T-helper 22 cell (primary cell): Measurements from ENCODE around the gene POLR3GL.
A peak's percentile ranks its signal among the peaks of the same experiment; 100 is the strongest.

Experiments used
- DNase-seq: peaks from one replicate; pipeline ENCODE4 v3.0.0-alpha.2; 2020; ENCODE audit warnings: low read depth

POLR3GL gene

DNA sequence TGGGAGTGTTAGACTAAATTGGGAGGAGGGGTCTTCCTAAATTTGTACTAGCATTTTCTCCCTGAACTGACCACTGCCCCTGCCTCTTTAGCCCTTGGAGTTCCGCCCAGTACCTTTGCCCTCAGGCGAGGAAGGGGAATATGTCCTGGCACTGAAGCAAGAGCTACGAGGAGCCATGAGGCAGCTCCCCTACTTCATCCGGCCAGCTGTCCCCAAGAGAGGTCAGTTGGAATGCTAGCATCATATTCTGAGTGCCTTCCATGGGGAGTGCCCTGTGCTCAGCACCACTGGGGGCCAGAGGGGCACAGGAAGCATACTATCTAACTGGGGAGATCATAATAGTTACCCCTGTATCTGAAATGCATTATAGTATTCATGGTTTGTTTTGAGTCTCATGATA lies 10.7 kb downstream of the POLR3GL start:
- DNase-seq, result no peak

DNA sequence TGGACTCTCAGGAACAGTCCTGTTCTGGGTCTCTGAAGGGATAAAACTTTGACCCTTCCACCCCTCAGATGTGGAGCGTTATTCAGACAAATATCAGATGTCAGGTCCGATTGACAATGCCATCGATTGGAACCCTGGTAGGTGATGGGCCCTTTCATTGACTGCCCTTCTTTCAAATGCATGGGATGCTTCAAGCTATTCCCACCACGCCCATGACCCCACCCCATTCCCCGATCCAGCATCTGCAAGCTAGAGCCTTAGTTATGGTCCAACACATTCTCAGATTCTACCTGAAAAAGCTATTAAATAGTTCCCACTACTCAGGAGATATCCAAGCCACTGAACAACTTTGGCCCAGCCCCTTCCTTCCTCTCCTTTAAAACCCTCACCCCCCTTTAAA lies 12.5 kb downstream of the POLR3GL start:
- no peak for DNase-seq

DNA sequence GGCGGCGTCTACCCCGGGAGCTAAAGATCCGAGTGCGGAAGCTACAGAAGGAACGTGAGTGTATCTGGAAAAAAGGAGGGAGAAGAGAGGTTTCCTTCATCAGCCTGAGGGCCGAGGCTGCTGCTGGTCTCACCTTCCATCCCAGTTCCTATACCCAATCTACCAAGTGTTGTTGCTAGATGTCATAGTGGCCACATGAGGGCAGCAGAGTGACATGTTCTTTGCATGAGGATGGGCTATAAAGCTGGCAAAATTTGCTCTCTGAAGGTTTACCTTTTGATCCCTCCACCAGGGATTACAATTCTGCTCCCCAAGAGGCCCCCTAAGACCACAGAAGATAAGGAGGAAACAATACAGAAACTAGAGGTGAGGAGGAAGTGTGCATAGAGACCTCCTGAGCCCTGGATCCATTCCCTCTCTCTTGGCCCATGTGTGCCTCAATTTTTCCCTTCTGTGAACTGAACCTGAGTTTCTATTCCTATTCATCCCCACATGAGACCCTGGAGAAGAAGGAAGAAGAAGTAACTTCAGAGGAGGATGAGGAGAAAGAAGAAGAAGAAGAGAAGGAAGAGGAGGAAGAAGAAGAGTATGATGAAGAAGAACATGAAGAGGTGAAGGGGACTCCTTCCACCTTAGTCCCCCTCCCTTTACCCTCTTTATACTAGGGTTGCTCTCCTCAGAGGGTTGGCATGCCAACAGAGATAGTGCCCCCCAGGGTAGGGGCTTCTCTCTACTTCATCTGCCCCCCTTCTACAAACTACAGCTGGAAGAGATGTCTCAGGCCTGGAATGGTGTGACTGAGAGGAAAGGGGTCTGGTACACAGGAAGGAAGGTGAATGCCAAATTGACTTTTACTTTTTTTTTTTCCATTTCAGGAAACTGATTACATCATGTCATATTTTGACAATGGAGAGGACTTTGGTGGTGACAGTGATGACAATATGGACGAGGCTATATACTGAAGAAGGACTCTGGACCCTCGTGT lies 13.3 kb downstream of the POLR3GL start:
- DNase-seq, result peak; percentile 52

DNA sequence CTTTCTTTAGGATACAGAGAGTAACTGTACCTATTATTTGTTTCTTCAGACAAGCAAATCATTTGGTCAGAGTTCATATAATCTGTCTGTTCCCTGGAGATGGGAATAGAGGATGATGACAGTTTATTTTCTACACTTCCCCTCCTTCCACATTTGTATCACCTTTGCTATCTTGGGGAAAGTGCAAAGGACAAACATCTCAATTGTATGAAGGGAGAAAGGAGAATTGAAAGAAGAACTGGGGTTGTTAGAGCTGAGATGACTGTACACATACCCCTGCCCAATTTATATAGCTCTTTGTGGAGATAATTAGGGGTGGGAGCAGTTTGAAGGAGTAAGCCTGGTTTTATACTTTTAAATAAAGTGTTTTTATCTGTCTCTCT lies 14.0 kb downstream of the POLR3GL start:
- DNase-seq, result no peak

DNA sequence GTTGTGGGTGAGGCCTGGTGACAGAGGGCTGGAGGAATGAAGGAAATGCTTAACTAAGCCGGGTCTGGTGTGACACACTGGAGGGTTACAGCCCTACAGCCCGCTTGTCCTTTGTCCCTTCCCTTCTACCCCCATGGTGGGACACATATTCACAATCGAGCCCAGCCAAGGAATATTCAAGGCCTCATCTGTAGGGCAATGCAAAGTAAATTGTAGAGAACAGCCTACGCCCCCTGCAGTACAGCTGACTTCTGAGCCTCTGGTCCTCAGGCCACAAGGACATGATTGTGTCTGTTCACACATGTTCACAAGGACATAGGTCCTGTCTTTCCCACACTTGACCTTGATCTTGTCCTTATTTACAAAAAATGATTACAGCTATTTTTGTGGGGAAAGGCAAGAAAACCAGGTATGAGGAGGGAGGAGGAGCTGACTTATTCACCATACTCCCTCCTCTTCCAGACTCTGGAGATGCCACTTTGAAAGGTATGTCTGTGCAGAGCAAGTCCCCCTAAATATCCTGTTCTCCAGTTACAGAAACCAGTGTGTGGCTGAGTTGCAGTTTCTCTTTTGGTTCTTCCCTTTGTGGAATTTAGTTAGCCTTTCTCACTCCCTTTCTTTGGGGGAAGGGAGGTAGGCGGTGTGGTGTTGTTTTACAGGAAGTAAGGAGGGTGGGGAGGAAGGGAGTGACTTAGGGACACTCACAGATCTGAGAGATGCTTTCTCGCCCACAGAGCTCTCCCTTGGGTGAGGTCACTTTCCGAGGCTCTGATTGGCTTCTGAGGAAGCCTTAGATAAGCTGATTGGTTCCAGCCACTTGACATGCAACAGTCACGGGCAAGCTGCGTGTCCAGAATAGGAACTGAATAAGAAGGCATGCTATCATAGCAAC lies 14.6 kb downstream of the POLR3GL start:
- DNase-seq, result peak; percentile 75

DNA sequence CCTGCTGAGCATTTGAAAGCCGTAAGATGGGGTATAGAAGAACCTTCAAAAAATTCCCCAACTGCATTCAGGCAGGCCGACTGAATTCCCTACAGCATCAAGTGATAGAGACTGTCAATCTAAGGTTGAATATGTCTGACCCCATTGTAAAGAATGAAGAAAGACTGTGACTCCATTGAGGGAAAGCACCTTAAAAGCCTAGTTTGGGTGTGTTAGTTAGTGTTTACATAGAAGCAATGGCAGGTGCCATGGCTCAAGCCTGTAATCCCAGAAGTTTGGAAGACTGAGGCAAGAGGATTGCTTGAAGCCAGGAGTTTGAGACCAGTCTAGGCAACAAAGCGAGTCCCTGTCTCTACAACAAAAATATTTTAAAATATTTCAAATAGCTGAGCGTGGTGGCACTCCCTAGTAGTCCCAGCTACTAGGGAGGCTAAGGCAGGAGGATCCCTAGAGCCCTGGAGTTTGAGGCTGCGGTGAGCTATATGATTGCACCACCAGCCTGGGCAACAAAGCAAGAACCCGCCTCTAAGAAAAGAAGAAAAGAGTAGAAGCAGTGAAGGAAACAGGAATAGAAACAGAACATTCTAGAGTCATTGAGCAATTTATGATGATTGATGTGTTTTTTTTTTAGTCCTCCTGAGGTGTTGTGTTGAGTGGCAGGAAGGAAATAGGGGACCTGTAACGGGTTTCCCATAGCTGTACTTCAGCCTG lies 15.4 kb downstream of the POLR3GL start:
- DNase-seq, result no peak

DNA sequence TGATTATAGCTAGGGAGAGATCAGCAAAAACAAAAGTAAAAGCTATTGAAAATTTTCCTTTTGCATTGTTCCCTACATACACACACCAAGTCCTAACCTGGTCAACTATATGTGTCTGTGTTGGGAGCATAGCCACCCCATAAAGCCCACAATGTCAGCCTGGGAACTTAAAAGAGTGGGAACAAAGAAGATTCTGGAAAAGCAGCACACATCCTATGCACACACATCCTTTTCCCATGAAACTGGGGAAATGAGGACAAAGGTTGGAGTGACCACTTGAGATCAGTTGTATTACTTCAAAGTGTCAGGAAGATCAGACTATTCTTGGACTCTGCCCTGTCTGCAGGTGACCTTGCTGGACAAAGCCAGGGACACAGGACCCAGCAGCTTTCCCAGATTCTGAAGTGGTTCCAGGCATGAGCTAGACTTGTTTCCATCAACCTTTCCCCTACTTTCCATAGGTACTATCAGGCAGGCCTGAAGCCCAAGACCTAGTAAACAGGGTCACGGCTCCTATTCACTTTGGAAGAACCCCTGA lies 16.0 kb downstream of the POLR3GL start:
- no peak for DNase-seq

DNA sequence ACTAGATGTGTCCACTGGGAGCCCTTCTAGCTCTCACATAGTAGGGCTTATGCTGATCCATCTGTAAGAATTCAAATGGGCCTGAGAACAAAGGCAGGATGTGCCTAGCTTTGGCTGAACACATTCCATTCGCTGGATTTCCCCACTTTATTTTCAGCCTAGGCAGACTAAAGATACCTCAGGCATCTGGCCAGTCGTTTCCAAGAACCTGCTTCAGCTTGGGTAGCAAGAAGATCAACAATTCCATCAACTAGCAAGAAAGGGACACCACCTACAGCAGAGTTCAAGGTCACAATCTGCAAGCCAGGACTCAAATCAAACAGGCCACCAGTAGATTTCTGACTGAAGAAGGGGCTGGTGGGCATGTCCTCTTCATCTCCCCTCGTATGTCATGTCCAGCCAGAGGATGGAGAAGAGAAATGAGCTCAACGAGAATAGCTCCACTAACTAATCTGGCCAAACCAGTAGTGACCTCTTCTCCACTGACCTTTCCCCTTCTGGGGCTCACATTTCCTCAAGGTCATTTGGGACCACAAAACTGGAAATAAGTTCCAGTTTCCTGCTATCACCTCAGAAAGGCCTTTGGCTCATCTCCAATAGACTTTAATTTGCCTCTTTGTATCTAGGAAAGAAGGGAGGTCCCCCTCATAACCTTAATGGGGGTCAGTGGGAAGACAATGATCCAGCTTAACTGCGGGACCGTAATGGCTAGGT lies 17.7 kb downstream of the POLR3GL start:
- DNase-seq, result no peak

DNA sequence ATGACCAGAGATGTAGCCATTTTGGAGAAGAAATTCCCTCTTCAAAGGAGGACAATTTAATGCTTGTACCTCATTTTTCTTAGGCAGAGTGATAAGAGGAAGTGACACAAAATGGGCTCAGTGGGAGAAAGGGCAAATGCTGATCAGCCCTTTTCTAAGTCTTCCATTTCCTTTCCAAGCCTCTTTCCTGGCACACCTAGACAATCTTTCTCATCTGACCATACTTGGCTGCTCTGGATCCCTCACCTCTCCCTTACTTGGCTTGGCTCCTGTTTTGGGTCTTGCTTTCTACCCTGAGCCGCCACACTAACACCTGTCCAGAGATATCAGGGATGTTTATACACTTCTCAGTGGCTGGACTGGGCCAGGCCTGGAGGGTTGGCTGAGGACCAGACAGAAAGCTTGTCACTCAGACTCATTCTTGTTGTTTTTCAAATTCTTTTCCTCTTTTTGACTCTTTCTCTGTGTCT lies 18.8 kb downstream of the POLR3GL start:
- DNase-seq, result no peak

DNA sequence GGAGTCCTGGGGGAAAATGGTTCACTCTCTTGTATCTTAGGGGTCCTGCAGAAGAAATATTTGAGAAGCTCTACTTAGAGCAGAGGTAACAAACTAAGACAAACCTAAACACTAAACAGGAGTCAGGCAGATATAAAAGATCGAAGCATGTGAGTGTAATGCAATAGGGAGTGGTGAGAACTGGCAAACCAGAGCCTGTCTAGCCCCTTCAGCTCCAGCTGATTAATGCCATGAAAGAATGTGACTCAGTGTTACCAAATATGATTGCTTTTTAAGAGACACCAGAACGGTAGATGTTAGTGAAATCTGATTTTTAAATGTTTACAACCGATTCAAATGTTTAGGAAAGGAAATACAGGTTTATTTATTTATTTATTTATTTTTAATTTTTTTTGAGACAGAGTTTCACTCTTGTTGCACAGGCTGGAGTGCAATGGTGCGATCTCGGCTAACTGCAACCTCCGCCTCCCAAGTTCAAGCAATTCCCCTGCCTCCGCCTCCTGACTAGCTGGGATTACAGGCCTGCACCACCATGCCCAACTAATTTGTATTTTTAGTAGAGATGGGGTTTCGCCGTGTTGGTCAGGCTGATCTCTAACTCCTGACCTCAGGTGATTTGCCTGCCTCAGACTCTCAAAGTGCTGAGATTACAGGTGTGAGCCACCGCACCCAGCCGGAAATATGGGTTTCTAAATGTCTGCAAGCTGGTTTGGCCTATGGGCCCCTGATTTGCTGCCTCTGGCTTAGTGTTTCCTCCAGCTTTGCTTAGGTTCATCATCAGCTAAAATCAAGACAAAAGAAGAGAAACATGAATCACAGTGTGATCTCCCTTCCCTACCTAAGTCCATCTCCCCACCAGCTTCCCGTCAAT lies 19.7 kb downstream of the POLR3GL start:
- DNase-seq, result no peak

DNA sequence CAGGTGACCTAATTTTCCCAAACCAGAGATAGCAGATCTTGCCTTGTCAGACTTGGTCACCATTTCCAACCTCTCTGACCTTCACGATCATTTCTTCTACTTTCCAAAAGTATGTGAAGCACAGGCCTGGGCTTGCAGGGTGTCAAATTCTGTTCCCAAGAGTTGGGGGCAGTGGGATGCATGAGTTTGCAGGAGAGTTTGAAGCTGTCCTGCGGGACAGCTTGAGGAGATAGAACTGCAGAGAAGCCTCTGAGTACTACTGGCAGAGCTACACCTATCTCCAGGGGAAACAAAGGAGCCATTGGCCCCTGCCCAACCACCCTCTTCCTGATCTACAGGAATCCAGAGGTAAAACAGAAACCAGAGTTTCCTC lies 20.6 kb downstream of the POLR3GL start:
- no peak for DNase-seq

DNA sequence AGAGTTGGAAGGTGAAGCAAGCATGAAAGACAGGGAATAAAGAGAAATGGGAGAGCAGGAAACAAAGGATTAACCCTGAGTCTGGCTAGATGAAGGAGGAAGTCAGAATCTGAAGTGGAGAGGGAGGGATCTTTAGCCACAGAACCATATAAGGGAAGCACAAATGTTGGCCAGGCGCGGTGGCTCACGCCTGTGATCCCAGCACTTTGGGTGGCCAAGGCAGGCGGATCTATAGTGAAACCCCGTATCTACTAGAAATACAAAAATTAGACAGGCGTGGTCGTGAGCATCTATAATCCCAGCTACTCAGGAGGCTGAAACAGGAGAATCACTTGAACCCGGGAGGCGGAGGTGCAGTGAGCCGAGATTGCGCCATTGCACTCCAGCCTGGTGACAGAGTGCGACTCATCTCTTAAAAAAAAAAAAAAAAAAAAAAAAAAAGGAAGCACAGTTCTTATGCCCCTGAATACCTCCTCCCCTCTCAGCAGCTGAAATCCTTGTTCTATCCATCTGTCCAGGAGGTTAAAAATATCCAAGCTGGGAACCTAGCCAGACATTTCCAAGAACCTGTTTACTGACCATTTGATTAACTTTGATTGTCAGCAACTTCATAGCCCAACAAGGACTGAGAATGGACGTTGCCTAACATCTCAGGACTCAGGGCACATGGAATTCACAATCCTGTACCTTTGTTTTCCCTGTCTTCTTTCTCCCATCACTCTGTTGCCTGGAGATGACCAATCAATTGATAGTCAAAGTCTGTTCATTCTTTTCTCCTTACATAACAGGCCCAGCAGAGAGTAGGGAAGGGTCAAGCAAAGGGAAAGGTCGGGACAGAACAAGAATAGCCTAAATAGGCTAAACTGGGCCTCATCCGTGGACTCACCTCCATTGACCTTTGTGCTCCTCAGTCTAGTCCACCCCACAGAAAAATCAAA lies 21.3 kb downstream of the POLR3GL start:
- no peak for DNase-seq

DNA sequence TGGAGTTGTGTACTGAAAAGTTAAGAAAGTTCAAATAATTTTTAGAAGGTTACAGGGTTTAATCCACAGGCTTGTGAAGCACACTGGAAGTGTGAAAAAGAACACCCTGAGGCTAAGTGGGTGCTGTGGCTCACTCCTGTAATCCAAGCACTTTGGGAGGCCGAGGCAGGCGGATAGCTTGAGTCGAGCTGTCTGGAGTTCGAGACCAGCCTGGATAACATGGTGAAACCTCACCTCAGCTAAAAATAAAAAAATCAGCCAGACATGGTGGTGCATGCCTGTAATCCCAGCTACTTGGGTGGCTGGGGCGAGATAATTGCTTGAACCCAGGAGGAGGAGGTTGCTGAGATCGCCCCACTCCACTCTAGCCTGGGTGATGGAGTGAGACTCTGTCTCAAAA lies 22.1 kb downstream of the POLR3GL start:
- DNase-seq, result no peak

DNA sequence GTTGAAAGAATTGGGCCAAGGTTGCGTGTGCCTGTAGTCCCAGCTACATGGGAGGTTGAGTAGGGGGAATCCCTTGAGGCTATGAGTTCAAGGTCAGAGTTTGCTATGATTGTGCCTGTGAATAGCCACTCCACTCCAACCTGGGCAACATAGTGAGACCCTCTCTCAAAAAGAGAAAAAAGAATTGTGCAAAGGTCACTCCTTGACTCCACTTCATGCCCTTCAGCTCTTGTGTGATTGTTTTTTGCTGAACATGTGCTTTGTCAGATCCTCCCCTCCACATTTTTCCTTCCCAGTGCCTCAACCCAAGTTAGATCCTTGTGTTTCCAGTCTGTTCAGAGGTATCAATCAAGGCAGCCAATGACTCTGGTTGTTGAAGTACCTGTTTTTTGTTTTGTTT lies 23.4 kb downstream of the POLR3GL start:
- DNase-seq, result no peak

DNA sequence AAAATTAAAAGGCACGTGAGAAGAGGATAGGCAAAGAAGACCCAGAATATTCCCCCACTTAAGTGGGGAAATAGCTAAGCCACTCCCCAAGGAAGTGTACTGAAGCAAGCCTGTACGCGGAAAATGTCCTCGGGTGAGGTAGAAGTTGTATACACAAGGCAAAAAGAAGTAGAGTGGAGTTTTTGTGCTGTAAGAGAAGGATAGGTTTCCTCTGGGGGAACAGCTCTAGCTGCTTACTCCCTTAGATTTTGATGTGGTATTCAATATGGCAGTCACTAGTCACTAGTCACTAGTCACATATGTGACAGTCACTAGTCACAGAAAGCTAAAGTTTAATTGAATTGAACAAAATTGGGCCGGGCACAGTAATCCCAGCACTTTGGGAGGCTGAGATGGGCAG lies 24.3 kb downstream of the POLR3GL start:
- no peak for DNase-seq

DNA sequence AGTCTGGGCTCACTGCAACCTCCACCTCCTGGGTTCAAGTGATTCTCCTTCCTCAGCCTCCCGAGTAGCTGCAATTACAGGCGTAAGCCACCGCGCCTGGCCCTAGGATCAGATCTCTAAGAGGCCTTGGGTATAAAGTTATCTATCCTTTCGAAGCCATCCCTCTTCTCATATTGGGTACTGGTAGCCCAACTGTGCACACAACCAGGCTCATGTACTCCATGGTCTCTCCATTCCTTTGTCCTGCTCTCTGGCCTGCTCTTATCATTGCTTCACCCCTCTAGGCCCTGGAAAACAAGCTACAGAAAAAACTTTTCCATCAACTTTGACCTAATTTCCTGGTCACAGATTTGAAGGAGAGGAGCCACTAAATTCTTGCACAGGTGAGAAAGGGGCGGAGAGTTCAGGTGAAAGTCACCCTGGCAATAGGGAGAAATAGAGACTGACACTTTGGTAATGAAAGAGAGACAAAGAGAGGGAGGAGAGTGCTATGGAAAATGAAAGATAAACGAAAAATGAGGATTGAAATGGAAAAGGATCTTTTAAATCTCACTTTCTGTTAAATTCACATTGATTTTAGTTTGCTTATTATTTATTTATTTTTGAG lies 25.9 kb downstream of the POLR3GL start:
- DNase-seq, result no peak

DNA sequence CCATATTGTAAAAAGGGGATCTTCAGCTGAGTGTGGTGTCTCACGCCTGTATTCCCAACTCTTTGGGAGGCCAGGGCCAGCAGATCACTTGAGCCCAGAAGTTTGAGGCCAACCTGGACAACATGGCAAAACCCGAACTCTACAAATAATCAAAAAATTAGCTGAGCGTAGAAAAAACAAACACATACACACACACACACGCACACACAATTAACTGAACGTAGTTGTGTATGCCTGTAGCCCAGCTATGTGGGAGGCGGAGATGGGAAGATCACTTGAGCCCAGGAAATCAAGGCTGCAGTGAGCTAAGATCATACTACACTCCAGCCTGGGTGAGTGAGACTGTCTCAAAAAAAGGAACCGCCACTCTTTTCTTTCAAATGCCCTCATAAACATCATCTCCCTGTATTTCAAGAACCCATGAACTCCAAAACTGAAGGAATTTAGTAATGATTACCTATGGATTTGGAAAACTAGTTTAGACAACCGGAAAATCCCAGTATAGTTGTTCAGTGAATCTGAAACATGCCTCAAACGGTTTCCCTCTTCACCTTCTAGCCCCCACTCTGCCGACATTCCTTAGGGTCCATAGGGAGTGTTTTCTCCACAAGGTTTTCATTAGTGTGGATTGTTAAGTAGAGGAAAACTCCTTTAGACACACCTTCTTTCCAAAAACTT lies 27.4 kb downstream of the POLR3GL start:
- DNase-seq, result no peak

DNA sequence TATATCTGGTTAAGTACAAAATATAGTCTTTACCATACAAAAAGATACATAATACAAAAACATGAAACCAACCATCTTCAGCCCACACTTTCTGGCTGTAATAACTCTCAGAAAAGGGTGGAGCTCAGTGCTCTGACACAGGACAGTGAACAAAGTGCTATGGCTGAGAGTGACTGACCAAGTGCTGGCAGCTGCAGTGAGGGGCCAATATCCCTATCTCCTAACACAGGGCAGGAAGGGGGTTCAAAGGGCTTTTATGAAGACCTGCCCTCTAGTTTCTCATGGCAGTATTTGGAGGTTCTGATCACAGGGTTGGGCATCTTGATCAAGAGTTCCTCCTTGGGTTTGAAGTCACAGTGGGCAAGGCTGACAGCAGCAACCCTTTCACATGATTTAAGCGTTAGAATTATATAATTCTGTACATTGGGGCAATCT lies 28.0 kb downstream of the POLR3GL start:
- no peak for DNase-seq
